GM20431 (cell line): Measurements from ENCODE around the gene SLC45A1.

Experiments
- in situ Hi-C: fragments of 300-500 bp; cut with MseI, MboI; formaldehyde crosslinking; loops from one replicate; pipeline ENCODE4 v1.15.0; 2020; ENCODE audit warnings: low sequenced_read_pairs; ENCODE audit not compliant: unreplicated experiment

Gene SLC45A1

DNA sequence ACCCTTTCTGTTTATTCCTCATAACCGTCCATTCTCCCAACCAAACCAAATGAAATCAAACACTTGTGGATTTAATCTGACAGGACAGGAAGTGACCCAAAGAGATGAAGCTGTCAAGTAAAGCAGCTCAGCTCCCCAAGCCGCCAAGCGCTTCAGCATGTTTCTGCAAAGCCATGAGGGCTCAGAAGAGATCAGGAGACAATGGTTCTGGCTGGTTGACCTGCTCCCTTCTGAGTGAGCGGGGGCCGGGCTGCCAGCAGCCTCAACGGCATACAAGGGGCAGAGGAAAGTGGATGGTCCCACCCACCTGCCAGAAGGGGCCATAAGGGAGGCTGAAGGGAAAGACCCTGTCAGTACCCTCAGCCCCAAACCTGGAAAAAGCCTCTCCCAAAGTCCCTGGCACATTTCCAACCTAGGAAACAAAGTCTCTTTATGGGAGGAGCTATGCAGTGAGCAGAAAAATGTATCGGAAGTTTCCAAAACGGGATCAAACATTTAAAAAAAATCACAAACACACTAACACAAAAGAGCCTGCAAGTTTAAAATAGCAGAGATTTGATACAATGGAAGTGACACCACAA, 45.4 kb downstream of the SLC45A1 start:
- in situ Hi-C loops, result no loop called here

GRCh38 chr1:8363767-8364301, 45.9 kb downstream of the SLC45A1 start:
- in situ Hi-C loops, result no loop called here

DNA sequence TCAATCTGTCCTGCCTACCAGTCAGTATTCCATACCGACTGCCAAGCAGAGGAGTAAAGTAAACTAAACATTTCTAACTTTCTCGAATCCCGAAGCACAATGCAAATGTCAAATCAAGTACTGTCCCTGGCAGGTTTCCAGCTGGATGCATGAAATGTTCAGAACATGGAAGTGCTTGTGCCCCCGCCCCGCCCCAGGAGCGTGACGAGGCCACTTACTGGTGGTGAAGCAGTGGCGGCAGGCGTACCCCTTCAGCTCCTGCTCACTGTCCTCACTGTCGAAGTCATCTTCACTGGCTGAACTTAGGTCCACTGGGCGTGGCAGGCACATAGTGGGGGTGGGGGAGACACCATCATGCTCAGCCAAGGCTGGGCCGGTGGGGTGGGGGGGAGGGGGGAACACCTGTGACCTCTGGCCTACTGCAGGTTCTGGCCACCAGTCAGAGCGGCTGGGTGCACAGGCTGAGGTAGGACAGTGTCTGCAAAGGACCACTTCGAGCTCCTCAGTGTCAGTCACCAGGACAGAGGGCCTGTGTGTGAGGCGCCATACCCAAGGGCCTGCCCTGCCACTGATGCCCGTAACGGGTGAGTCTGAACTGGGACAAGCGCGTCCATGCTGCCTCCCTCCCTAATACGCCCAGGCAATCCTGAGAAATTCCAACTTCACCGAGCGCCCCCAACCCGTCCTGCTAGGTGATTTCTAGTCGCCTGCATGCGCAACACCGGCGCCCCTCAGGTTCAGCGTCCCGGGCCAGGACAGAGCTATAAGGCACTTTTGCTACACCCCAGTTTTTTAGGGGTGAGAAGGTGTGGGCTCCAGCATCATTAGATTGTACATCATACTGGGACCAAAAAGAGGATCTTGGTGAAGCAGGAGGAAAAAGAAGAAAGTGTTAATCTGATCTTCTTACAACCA, 46.9 kb downstream of the SLC45A1 start:
- in situ Hi-C loops, result no loop called here

DNA sequence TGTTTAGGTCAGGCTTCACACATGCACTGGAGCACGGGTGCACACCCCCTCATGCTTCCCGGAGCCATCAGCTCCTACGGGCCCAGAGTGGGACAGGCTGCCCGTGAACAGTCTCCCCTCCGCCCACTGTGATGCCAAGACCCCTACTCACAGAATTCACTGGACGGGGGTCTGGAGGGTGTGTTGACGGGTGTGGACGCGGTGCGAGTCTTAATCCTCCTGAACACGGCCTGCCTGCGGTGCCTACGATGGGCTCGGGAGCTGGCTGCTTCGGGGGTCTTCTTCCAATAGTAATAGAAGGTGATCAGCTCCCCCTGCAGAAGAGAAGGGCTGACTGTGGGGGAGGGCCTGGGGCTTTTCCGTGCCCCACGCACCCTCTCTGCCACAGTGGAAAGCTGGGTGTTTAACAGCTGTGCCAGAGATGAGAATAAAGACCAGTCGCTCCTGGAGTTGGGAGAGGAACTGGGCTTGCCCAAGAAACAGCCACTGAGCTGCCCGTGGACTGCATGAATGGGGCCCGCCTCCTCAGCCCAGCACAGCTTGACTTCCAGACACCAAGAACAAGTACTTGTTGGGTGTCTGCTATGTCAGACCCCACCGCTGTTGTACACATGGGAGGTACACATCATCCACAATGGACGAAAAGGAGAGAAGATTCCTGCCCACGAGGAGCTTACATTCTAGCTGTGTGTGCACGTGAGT, 47.9 kb downstream of the SLC45A1 start:
- in situ Hi-C loops, result no loop called here

DNA sequence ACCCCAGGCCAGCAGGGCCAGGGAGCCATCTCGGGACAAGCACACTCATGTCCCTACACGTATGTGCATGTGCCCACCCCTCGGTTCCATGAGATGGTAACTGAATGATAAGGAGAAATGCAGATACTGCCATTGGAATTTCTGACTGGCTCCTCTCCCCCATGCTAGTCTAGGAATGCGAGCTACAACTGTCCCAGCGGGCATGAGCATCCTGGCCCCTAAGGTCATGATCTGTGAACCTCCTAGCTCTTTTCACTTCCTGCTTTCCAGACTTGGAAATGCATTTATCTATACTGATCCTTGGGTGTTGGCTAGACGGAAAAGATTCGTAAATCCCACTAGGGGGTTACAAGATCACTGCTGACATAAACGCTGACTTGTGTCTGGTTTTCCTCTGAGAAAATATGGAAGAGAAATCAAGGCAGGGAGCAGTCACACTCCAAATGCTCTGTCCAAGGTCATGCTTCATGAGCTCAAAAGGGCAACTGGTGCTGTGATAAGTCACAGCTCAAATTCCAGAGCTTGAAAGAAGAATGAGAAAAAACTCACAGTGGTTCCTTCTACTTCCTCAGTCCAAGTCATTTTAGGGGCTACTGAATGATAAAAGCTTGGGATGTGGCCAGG, 49.8 kb downstream of the SLC45A1 start:
- in situ Hi-C loops, result no loop called here

DNA sequence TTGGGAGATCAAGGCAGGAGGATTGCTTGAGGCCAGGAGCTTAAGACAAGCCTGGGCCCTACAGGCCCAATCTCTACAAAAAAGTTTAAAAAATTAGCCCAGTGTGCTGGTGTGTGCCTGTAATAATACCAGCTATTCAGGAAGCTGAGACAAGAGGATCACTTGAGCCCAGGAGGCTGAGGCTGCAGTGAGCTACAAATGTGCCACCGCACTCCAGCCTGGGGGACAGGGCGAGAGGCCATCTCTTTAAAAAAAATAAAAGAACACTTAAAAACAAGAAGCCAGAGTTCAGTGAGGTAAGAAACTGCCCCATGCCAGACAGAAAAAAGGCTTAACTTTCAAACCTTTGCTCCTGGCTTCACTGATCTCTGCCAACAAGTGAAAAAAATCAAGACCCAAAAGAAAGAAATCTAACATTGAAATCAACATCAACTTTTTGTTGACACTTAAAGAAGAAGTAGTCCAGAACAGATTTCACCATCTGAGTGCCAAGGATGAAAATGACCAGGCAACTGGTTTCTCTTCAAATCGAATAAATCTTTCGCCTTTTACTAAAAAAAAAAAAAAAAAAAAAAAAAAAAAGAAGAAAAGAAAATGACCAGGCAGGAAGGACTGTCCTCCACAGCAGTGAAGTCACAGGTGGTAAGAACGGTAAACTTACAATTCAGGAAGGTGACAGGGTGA, 51.2 kb downstream of the SLC45A1 start:
- in situ Hi-C loops, result no loop called here

- in situ Hi-C loops, result no loop called here
Measured at GRCh38 chr1:8370046-8370881, 52.4 kb downstream of the SLC45A1 start.

DNA sequence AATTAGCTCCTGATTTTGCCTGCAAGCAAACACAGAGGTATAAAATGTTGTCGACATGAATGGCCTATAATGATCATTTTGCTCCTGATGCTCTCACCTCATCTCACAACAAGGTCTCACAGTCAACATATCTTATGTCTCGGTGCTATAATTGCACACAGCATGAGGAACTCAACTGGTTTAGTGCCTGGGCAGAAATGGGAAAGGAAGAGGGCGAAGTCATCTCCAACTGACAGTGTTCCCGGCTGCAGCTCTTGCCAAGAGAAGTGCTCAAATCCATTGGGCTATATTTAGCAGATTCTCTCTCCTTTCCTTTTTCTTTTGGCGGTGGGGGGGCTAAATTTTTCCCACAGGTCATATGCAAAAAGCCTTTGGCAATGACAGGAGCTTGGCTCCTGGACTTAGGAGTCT, 53.0 kb downstream of the SLC45A1 start:
- in situ Hi-C loops, result no loop called here

GRCh38 chr1:8371372-8371991, 53.6 kb downstream of the SLC45A1 start:
- in situ Hi-C loops, result no loop called here

GRCh38 chr1:8373125-8373524, 55.2 kb downstream of the SLC45A1 start:
- in situ Hi-C loops, result no loop called here

GRCh38 chr1:8373581-8374241, 55.8 kb downstream of the SLC45A1 start:
- in situ Hi-C loops, result no loop called here

GRCh38 chr1:8374356-8374755, 56.4 kb downstream of the SLC45A1 start:
- in situ Hi-C loops, result no loop called here

DNA sequence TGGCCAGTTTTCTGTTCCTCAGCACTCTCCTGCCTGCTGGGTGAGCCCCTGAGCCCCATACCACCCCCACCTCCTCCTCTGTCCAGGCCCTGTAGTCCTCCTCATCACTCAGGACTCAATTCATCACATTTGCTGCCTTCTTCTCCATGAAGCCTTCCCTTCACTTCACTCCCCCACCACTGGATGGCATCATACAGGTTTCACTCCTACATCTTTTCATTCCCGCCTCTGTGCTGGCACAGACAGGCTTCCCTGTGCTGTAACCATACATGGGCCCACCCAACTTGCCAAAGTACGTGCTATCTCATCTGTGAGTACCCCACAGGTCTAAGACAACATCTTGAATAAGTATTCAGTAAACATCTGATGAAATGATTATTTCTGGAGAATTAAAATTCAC, 56.9 kb downstream of the SLC45A1 start:
- in situ Hi-C loops, result no loop called here

DNA sequence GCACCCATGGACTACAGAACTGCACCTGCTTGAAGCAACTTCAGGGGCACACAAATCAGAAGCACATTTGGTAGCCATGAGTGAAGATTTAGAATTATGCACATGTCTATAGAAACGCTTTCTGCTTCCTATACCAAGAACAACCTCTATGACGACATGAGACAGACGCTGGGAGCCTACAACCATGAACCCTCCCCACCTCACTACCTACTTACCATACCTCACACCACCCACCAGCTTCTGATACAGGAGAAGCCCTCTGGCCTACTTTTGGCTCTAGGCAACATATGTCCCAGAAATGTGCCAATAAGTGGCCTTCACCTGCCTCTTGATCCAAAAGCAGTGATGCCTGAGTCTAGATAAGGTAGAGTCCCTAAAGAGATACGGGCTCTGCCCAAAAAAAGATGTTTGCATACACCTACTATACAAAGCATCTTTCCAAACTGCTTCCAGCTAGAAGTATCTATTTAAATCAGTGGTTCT, 58.5 kb downstream of the SLC45A1 start:
- in situ Hi-C loops, result no loop called here

DNA sequence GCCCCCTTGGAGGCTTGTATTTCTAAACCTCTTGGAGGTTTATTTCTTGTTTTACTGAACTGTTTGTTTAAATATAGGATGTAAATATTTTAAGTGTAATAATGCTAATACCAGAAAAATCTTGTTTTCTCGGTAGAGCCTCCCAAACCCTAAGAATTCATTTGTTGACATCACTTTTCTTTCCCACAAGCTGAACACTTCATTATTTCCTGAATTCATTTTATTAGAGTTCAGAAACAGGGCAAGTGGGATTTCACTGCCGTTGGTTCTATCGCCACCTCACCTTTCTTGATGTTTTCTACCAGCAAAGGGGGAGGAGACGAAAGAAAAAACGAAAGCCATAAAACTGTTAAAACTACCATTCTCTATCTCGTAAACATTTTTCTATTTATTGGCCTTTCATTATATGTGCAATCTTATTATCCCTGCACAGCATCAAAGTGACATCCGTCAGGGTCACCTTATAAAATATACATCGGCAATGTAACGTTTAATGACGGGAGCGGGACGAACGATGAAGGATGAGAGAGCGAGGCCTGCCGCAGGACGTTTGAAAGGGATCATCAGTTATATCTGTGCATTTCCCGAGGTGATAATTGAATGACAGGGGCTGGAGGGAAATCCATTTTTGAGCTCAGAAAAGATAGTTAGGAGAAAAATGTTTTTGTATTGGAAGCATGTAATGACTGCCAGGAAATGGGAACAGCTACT, 59.5 kb downstream of the SLC45A1 start:
- in situ Hi-C loops, result no loop called here

- in situ Hi-C loops, result no loop called here
Measured at GRCh38 chr1:8378178-8378577, 60.3 kb downstream of the SLC45A1 start.

- in situ Hi-C loops, result no loop called here
Measured at GRCh38 chr1:8378981-8379470, 61.1 kb downstream of the SLC45A1 start.
